ENCODE measurements around the gene JAKMIP1. TPM values are rescaled to one million over a fixed set of nuclear protein-coding genes. Genes with fewer than 3 reads are reported as not detected.

Gene JAKMIP1
- total RNA-seq, 2 donors from 2014 or later = 0.78 to 1.3 TPM

GRCh38 chr4:6190486-6190885 lies 9.9 kb downstream of the JAKMIP1 start:
- no peak for DNase-seq
- Histone ChIP-seq H3K4me3 (no peak overlapping the region), H3K27ac (no peak overlapping the region), H3K4me1 (no peaks in the 10 kb centered on the region), H3K36me3 (replicated peaks in 1 of 2; ENCODE audit: insufficient read depth in 1 of 2, low read depth in 2 of 2) (no peaks in the 10 kb centered on the region), H3K27me3 (peaks cover 0 to 2% of the 10 kb centered on the region in 2 donors), H3K9me3 (peaks cover 0 to 6% (median 0%) of the 10 kb centered on the region in 3 donors)
- WGBS, 2 donors = 64 to 83% methylated on average over 2 to 8 of the region's 8 CpGs
- intact Hi-C loops (cut with DNase I) = no loop called here
- TF ChIP-seq POLR2A (IDR thresholded peaks at IDR 0.05) (no peak), CTCF (IDR thresholded peaks at IDR 0.05) (no peak)
- ATAC-seq = no peak

GRCh38 chr4:6189511-6189910 lies 10.8 kb downstream of the JAKMIP1 start:
- H3K36me3 ChIP-seq (replicated peaks in 1 of 2; ENCODE audit: insufficient read depth in 1 of 2, low read depth in 2 of 2) = no peaks in the 10 kb centered on the region
- peaks cover 0 to 6% (median 0%) of the 10 kb centered on the region in 3 donors for H3K9me3 ChIP-seq
- TF ChIP-seq CTCF (IDR thresholded peaks at IDR 0.05) = no peak
- no peak for TF ChIP-seq POLR2A (IDR thresholded peaks at IDR 0.05)
- intact Hi-C loops (cut with DNase I) = no loop called here
- no peaks in the 10 kb centered on the region for H3K27me3 ChIP-seq
- no peak for ATAC-seq
- DNase-seq = no peak
- no peaks in the 10 kb centered on the region for H3K4me1 ChIP-seq
- H3K4me3 ChIP-seq = no peak overlapping the region
- H3K27ac ChIP-seq = no peak overlapping the region
- WGBS, 2 donors = 69 to 72% methylated on average over 5 of the region's 5 CpGs

GRCh38 chr4:6188687-6189305 lies 11.6 kb downstream of the JAKMIP1 start:
- Histone ChIP-seq H3K27ac (no peak overlapping the region), H3K4me3 (no peak overlapping the region), H3K27me3 (no peaks in the 10 kb centered on the region), H3K36me3 (replicated peaks in 1 of 2; ENCODE audit: insufficient read depth in 1 of 2, low read depth in 2 of 2) (no peaks in the 10 kb centered on the region), H3K9me3 (peaks cover 0 to 6% (median 0%) of the 10 kb centered on the region in 3 donors), H3K4me1 (no peaks in the 10 kb centered on the region)
- WGBS, 2 donors = 54 to 59% methylated on average over 8 of the region's 8 CpGs
- intact Hi-C loops (cut with DNase I) = no loop called here
- no peak for TF ChIP-seq POLR2A (IDR thresholded peaks at IDR 0.05)
- no peak for TF ChIP-seq CTCF (IDR thresholded peaks at IDR 0.05)
- no peak for DNase-seq
- ATAC-seq = no peak

- Histone ChIP-seq H3K36me3 (replicated peaks in 1 of 2; ENCODE audit: insufficient read depth in 1 of 2, low read depth in 2 of 2) (no peaks in the 10 kb centered on the region), H3K27me3 (no peaks in the 10 kb centered on the region), H3K4me3 (no peak overlapping the region), H3K9me3 (peaks cover 0 to 6% (median 0%) of the 10 kb centered on the region in 3 donors), H3K27ac (no peak overlapping the region), H3K4me1 (no peaks in the 10 kb centered on the region)
- WGBS, 2 donors = 68 to 70% methylated on average over 3 to 5 of the region's 5 CpGs
- TF ChIP-seq POLR2A (IDR thresholded peaks at IDR 0.05) (no peak), CTCF (IDR thresholded peaks at IDR 0.05) (no peak)
- ATAC-seq = no peak
- DNase-seq = no peak
- intact Hi-C loops (cut with DNase I) = no loop called here
Measured at GRCh38 chr4:6184169-6184568, 16.2 kb downstream of the JAKMIP1 start.

- Histone ChIP-seq H3K27ac (no peak overlapping the region), H3K4me3 (no peak overlapping the region), H3K27me3 (no peaks in the 10 kb centered on the region), H3K4me1 (no peaks in the 10 kb centered on the region), H3K9me3 (peaks cover 0 to 6% (median 0%) of the 10 kb centered on the region in 3 donors), H3K36me3 (replicated peaks in 1 of 2; ENCODE audit: insufficient read depth in 1 of 2, low read depth in 2 of 2) (no peaks in the 10 kb centered on the region)
- intact Hi-C loops (cut with DNase I) = no loop called here
- TF ChIP-seq CTCF (IDR thresholded peaks at IDR 0.05) (no peak), POLR2A (IDR thresholded peaks at IDR 0.05) (no peak)
- no peak for DNase-seq
- ATAC-seq = no peak
- 35 to 41% methylated on average over 4 of the region's 4 CpGs for WGBS, 2 donors
Measured at GRCh38 chr4:6183740-6184139, 16.6 kb downstream of the JAKMIP1 start.

Data from body of pancreas (tissue), 4 donors.